ENCODE measurements around the gene DDIT3. TPM values are rescaled to one million over a fixed set of nuclear protein-coding genes. Genes with fewer than 3 reads are reported as not detected.

Gene DDIT3
- total RNA-seq, 2 donors from 2014 or later: 64.6 to 71.7 TPM

DNA sequence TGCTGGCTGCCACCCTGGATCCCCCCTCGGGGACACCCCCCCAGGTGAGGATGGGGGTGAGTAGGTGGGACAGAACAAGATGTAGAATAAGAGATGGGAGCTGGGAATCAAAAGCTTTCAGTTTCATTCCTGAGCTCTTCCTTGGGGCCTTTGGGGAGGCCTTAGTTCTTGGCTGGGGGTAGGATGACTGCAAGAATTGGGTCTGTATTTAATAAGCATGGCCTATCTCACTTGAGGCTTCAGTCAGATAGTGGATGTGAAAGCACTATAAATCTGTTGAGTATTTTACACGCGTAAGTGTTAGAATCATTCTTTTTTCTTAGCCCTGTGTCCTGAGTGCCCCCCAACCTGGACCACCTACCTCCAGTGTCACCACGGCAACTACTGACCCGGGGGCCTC lies 6.9 kb upstream of the DDIT3 start:
- Mint-ChIP-seq H3K36me3 (ENCODE audit: insufficient read depth in 2 of 2) (peaks cover under 1 to 26% of the 10 kb centered on the region in 2 donors), H3K9me3 (no peaks in the 10 kb centered on the region), H3K4me3 (no peak overlapping the region), H3K4me1 (ENCODE audit: low read depth) (peaks cover 26% of the 10 kb centered on the region), H3K27me3 (ENCODE audit: low read depth) (no peaks in the 10 kb centered on the region), H3K27ac (no peak overlapping the region)
- DNase-seq (no peak), ATAC-seq (replicated peaks in 1 of 2) (no peak)

DNA sequence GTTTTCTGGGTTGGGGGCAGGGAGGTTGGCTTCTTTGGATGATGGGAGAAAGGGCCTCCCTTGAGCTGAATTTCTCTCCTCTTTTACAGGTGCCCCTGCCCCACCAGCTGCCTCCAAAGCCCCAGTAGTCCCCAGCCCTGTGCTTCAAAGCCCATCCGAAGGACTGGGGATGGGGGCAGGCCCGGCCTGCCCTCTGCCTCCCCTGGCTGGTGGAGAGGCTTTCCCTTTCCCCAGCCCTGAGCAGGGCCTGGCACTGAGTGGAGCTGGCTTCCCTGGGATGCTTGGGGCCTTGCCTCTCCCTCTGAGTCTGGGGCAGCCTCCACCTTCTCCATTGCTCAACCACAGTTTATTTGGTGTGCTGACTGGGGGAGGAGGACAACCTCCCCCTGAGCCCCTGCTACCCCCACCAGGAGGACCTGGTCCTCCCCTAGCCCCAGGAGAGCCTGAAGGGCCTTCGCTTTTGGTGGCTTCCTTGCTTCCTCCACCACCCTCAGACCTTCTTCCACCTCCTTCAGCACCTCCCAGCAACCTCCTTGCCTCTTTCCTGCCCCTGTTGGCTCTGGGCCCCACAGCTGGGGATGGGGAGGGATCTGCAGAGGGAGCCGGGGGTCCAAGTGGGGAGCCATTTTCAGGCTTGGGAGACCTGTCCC lies 6.3 kb upstream of the DDIT3 start:
- H3K4me1 Mint-ChIP-seq (ENCODE audit: low read depth): peaks cover 32% of the 10 kb centered on the region
- H3K4me3 Mint-ChIP-seq: no peak overlapping the region
- H3K9me3 Mint-ChIP-seq: no peaks in the 10 kb centered on the region
- ATAC-seq (replicated peaks in 1 of 2): no peak
- no peak for DNase-seq
- H3K27me3 Mint-ChIP-seq (ENCODE audit: low read depth): no peaks in the 10 kb centered on the region
- peak overlapping the region; percentile 81 for H3K27ac Mint-ChIP-seq
- peaks cover 2 to 22% of the 10 kb centered on the region in 2 donors for H3K36me3 Mint-ChIP-seq (ENCODE audit: insufficient read depth in 2 of 2)

DNA sequence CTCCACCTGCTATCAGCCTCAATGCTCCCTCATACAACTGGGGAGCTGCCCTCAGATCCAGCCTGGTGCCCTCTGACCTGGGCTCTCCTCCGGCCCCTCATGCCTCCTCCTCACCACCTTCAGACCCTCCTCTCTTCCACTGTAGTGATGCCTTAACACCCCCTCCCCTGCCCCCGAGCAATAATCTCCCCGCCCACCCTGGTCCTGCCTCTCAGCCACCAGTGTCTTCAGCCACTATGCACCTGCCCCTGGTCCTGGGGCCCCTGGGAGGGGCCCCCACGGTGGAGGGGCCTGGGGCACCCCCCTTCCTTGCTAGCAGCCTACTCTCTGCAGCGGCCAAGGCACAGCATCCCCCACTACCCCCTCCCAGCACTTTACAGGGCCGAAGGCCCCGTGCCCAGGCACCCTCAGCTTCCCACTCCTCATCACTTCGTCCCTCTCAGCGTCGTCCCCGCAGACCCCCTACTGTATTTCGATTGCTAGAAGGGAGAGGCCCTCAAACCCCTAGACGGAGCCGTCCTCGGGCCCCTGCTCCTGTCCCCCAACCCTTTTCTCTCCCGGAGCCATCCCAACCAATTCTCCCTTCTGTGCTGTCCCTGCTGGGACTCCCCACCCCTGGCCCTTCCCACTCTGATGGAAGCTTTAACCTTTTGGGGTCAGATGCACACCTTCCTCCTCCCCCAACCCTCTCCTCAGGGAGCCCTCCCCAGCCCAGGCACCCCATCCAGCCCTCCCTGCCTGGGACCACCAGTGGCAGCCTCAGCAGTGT lies 5.5 kb upstream of the DDIT3 start:
- H3K27ac Mint-ChIP-seq: no peak overlapping the region
- no peak for ATAC-seq (replicated peaks in 1 of 2)
- no peaks in the 10 kb centered on the region for H3K9me3 Mint-ChIP-seq
- no peak overlapping the region for H3K4me3 Mint-ChIP-seq
- peaks cover 40% of the 10 kb centered on the region for H3K4me1 Mint-ChIP-seq (ENCODE audit: low read depth)
- DNase-seq: no peak
- no peaks in the 10 kb centered on the region for H3K27me3 Mint-ChIP-seq (ENCODE audit: low read depth)
- H3K36me3 Mint-ChIP-seq (ENCODE audit: insufficient read depth in 2 of 2): peaks cover 2 to 15% of the 10 kb centered on the region in 2 donors

DNA sequence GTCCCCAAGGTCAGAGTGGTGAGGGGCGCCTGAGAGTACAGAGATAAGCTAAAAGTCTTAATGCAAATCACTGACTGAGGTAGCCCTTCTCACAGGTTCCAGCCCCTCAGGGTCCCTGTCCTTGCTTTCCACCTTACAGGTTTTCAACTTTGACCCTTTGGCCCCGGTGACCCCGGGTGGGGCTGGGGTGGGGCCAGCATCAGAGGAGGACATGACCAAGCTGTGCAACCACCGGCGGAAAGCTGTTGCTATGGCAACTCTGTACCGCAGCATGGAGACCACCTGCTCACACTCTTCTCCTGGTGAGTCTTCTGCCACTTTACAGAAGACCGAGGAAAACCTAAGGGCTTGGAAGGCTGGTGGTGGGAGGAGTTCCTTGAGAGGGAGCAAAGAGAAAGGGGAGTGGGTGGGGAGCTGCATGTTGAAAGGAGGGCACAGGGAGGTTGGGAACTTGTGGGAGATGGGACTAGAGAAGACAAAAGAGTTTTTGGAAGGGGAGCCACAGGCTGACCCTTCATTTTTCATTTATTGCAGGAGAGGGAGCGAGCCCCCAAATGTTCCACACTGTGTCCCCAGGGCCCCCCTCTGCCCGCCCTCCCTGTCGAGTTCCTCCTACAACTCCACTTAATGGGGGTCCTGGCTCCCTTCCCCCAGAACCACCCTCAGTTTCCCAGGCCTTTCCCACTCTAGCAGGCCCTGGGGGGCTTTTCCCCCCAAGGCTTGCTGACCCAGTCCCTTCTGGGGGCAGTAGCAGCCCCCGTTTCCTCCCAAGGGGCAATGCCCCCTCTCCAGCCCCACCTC lies 4.7 kb upstream of the DDIT3 start:
- ATAC-seq (replicated peaks in 1 of 2): no peak
- Mint-ChIP-seq H3K4me3 (peak overlapping the region; percentile 94 to 97), H3K27ac (no peak overlapping the region), H3K9me3 (no peaks in the 10 kb centered on the region), H3K36me3 (ENCODE audit: insufficient read depth in 2 of 2) (peaks cover 6 to 17% of the 10 kb centered on the region in 2 donors), H3K27me3 (ENCODE audit: low read depth) (no peaks in the 10 kb centered on the region), H3K4me1 (ENCODE audit: low read depth) (peaks cover 41% of the 10 kb centered on the region)
- DNase-seq: no peak

DNA sequence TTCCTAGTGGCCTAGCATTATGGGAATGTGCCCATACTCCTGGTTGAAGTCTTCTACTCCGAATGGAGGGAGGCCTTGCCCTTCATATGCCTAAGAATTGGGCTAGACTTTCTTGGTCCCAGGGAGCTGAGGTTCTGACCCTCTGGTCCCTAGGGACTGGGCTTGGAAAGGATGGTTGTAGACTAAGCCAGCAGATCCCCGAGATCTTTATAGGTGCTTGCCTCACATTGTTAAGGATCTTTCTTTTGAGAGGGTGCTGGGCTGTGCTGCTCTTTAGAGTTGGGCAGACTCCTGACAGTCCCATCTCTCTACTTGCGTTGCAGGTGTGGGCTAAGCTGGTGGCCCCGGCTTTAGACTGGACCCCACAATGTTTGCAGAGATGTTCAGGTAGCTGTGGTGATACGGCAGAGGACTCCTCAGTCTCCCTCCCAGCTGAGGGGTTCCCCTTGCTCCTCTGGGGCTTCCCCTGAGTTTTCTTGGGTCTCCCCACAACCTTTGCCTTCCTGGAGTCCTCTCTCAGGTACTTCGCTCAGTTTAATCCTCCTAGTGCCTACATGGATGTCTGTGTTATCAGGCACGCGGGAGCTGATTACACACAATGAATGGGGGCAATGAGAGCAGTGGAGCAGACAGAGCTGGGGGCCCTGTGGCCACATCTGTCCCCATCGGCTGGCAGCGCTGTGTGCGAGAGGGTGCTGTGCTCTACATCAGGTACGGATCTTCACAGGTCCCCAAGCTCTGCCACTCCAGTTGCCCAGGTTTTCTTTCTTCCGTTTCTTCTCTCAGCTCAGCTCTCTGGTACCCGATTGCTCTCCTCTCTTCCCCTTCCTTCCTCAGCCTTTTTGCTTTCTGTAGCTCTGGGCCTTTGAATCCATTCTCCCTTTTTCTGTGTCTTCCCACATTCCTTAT lies 3.6 kb upstream of the DDIT3 start:
- Mint-ChIP-seq H3K36me3 (ENCODE audit: insufficient read depth in 2 of 2) (peaks cover 9 to 19% of the 10 kb centered on the region in 2 donors), H3K4me3 (peak overlapping the region; percentile 94 to 97), H3K27ac (peak overlapping the region; percentile 92), H3K9me3 (no peaks in the 10 kb centered on the region), H3K4me1 (ENCODE audit: low read depth) (peaks cover 46% of the 10 kb centered on the region), H3K27me3 (ENCODE audit: low read depth) (no peaks in the 10 kb centered on the region)
- ATAC-seq (replicated peaks in 1 of 2): no peak
- DNase-seq: peak in 1 of 2 donors; percentile 24

DNA sequence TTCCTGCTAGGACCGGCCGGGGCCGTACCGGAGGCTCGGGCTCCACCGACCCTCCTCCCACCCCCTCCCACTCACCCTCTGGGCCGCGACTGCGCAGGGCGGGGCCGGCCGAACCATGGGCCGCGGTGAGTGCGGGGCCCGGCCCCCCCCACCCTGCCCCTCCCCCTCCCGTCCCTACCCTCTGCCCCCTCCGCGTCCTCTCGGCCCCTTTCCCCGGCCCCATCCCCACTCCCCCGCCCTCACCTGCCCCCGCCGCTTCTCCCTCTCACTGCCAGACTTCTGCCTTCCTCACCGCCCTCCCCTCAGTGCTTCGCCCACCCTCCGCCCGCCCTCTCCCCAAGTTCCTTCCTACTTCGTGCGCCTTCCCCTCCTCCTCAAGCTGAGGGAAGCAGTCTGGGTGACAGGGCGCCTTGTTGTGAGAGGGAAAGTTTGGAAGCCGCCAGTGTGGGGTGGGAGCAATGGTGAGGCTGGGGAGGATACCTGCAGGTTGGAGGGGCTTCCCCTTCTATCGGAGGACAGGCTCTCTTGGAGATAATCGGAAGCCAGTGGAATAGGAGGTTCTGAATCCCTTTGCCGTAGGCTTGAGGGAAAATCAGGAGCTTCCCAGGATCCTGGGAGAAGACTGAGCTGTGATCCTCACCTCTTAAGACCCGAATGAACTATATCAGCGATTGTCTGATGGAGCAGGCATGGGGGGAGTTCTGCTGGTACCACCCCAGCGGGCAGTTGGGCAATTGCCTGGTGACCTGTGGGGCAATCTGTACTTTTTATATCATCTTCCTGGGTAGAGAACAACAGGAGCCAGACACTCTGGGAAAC lies 2.8 kb upstream of the DDIT3 start:
- Mint-ChIP-seq H3K9me3 (no peaks in the 10 kb centered on the region), H3K27me3 (ENCODE audit: low read depth) (no peaks in the 10 kb centered on the region), H3K4me3 (peak overlapping the region; percentile 94 to 97), H3K4me1 (ENCODE audit: low read depth) (peaks cover 55% of the 10 kb centered on the region), H3K27ac (peak overlapping the region; percentile 92), H3K36me3 (ENCODE audit: insufficient read depth in 2 of 2) (peaks cover 14 to 24% of the 10 kb centered on the region in 2 donors)
- ATAC-seq (replicated peaks in 1 of 2): no peak
- DNase-seq: peak in 1 of 2 donors; percentile 37

DNA sequence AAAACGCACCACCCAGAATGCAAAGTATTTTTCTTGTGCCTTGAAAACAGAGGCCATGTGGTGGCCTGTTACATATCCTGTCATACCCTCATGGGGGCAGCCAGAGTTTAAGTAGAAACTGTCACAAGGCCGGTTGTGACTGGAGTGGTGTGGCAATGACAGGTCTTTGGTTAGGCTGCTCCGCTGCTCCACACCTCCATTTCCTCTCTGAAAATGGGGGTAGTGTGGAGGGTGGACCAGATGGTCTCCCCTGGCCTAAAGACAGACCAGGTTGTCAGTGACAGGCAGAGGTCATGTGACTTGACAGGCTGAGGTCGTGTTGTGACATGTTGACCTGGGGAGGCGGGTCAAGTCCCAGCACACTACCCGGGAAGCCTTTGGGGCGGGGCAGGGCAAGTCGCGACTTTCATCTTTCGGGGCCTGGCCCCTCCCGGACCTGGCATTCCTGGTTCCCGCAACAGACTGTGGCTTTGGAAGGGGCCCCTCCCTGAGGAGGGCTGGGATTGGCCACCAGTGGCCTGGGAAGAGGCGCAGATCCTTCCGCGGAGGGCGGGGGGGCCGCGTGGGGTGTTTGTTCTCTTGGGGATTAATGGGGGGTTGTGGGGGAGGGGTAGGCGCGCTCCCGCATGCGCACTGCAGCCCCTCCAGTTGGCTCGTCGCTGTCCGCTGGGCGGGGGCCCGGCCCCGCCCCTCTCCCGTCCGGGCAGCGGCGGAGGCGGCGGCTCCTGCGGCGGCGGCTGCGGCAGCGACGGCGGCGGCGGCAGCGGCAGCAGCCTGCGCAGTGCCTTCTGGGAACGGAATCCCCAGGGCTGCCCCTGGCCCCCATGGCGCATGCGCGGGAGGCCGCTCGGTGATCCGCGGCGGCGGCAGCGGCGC lies 1.9 kb upstream of the DDIT3 start, which contains the start of gene MBD6:
Gene MBD6 (plus strand): TSS at position 814 of the 876 bp plus-strand sequence. CDS start 1,480 bp downstream, outside the sequence.
- Mint-ChIP-seq H3K4me3 (peak within 1 kb of the TSS; percentile 94 to 98), H3K9me3 (no peaks in the 10 kb centered on the region), H3K36me3 (ENCODE audit: insufficient read depth in 2 of 2) (peaks cover 14 to 32% of the 10 kb centered on the region in 2 donors), H3K27me3 (ENCODE audit: low read depth) (no peaks in the 10 kb centered on the region), H3K27ac (peak within 1 kb of the TSS; percentile 99), H3K4me1 (ENCODE audit: low read depth) (peaks cover 63% of the 10 kb centered on the region)
- DNase-seq (peak; percentile 94 to 96), ATAC-seq (replicated peaks in 1 of 2) (peak; percentile 62 to 66)

DNA sequence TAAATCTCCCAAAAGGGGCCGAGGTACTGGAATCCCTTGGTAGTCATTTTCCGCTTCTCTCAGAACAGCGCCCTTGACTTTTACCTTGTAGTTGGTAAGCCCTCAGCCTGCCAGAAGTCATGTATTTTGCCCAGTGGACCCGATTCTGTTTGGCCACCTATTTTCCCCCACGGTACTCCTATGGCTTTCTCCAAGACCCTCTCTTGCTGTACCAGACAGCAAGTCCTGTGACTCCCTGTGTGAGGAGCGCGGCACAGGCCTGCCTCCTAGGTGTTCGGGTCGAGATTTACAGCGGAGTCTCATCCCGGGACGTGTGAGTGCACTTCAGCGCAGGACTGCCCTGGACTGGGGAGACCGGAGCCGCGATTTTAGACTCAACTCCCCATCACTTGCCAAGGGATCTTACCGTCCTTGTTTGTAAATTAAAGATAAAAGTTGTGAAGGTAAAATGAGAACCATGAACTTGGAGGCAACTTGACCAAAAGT lies 1.3 kb upstream of the DDIT3 start:
- Mint-ChIP-seq H3K27me3 (ENCODE audit: low read depth) (no peaks in the 10 kb centered on the region), H3K36me3 (ENCODE audit: insufficient read depth in 2 of 2) (peaks cover 17 to 36% of the 10 kb centered on the region in 2 donors), H3K4me1 (ENCODE audit: low read depth) (peaks cover 63% of the 10 kb centered on the region), H3K4me3 (peak overlapping the region; percentile 89 to 98), H3K9me3 (no peaks in the 10 kb centered on the region), H3K27ac (peak overlapping the region; percentile 99)
- ATAC-seq (replicated peaks in 1 of 2) (no peak), DNase-seq (peak; percentile 14 to 34)

DNA sequence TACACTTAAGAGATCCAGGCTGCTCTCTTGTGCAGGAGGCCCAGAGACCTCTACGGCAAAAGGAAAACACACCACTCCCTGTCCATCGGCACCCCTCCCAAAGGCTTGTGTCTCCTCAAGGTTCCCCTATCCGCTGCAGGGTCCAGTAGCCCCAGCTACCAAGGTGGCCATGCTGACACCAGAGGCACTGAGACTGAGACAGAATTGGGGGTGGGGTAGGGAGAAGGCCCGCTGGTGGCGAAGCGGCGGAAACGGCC lies 590 bp downstream of the DDIT3 start:
- H3K9me3 Mint-ChIP-seq: no peaks in the 10 kb centered on the region
- ATAC-seq (replicated peaks in 1 of 2): peak; percentile 0 to 3
- H3K27ac Mint-ChIP-seq: peak overlapping the region; percentile 99
- DNase-seq: peak in 1 of 2 donors; percentile 63
- H3K4me1 Mint-ChIP-seq (ENCODE audit: low read depth): peaks cover 54% of the 10 kb centered on the region
- no peaks in the 10 kb centered on the region for H3K27me3 Mint-ChIP-seq (ENCODE audit: low read depth)
- peaks cover 22 to 43% of the 10 kb centered on the region in 2 donors for H3K36me3 Mint-ChIP-seq (ENCODE audit: insufficient read depth in 2 of 2)
- peak overlapping the region; percentile 89 to 98 for H3K4me3 Mint-ChIP-seq

DNA sequence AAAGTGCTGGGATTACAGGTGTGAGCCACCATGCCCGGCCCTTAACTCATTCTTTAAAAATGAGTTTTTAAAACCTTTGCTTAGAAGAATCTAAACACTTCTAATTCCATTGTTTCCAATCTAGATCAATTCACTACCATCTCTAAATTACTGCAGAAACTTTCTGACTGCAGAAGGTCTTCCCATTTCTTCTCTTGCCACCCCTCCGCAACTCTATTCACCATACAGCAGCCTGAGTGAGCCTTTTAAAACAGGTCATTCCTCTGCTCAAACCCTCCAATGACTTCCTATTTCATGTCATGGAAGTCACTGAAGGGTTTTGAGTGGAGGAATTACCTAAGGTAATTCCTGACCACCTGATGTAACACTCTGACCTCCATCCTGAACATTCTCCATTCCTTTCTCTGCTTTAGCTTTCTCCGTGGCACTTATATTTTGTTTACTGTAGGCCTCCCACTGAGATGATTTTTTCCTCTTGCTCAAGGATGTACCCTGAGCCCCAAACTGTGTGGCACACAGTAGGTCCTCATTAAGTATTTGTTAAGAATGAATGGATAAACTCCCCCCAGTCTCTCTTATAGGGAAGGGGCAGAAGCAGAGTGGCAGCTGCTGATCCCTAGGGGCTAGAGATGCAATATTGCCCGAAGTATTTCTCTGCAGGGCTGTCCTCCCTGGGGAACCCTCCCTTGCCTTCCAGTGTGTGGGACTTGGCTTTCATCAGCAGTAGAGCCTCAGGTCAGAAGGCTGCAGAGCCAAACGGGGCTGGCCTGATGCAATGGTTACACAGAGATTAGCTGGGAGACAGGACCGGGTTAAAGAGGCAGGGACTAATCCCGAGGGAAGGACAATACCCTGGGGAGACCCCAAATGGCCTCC lies 1.2 kb downstream of the DDIT3 start:
- Mint-ChIP-seq H3K4me1 (ENCODE audit: low read depth) (peaks cover 49% of the 10 kb centered on the region), H3K4me3 (peak overlapping the region; percentile 89 to 98), H3K27me3 (ENCODE audit: low read depth) (no peaks in the 10 kb centered on the region), H3K27ac (peak overlapping the region; percentile 99), H3K9me3 (no peaks in the 10 kb centered on the region), H3K36me3 (ENCODE audit: insufficient read depth in 2 of 2) (peaks cover 22 to 41% of the 10 kb centered on the region in 2 donors)
- ATAC-seq (replicated peaks in 1 of 2) (no peak), DNase-seq (peak; percentile 35 to 49)
